Mesendoderm (in vitro differentiated cells): ENCODE data around the gene SLFN14.
"Not testable (repeated sequence)": the region's sequence is repeated elsewhere in the genome, so short reads cannot be mapped to it uniquely, and the experiment has no call there.

Source experiments
- DNase-seq: peaks from one replicate; pipeline ENCODE4 v3.0.0; 2013
- H2AK5ac ChIP-seq: 2 replicates; pipeline ENCODE4 v1.6.1; 2013; ENCODE audit warnings: low read length, inconsistent platforms
- H2BK120ac ChIP-seq: 2 replicates; pipeline ENCODE4 v1.6.1; 2013; ENCODE audit warnings: low read depth, mild to moderate bottlenecking, low read length, moderate library complexity, mixed read lengths
- H2BK15ac ChIP-seq: replicated peaks from 2 replicates; pipeline ENCODE4 v1.6.1; 2013; ENCODE audit warnings: low read depth, mild to moderate bottlenecking, moderate library complexity
- H2BK5ac ChIP-seq: 2 replicates; pipeline ENCODE4 v1.6.1; 2013; ENCODE audit warnings: low read length, inconsistent platforms
- H3K18ac ChIP-seq: 2 replicates; pipeline ENCODE4 v1.6.1; 2013; ENCODE audit warnings: mild to moderate bottlenecking, low read length, mixed read lengths
- H3K23ac ChIP-seq: one replicate; pipeline ENCODE4 v1.6.1; 2013; ENCODE audit warnings: low read length
- H3K27ac ChIP-seq: 2 replicates; pipeline ENCODE4 v1.5.1; 2013; ENCODE audit warnings: low read depth, mild to moderate bottlenecking, inconsistent platforms, low read length, moderate library complexity
- H3K27me3 ChIP-seq: 2 replicates; pipeline ENCODE4 v1.6.1; 2013; ENCODE audit warnings: low read length, control low read depth, mild to moderate bottlenecking, inconsistent platforms; ENCODE audit not compliant: insufficient read depth, poor library complexity
- H3K36me3 ChIP-seq: 2 replicates; pipeline ENCODE4 v1.6.1; 2013; ENCODE audit warnings: low read length, inconsistent platforms; ENCODE audit not compliant: control insufficient read depth, insufficient read depth
- H3K4ac ChIP-seq: one replicate; pipeline ENCODE4 v1.6.1; 2013; ENCODE audit warnings: low read depth, mild to moderate bottlenecking, low read length, moderate library complexity
- H3K4me1 ChIP-seq: 2 replicates; pipeline ENCODE4 v1.6.1; 2013; ENCODE audit warnings: low read depth, low read length, inconsistent platforms; ENCODE audit not compliant: control insufficient read depth
- H3K4me2 ChIP-seq: 2 replicates; pipeline ENCODE4 v1.6.1; 2013; ENCODE audit warnings: low read length
- H3K4me3 ChIP-seq: 2 replicates; pipeline ENCODE4 v1.5.1; 2013; ENCODE audit warnings: mild to moderate bottlenecking, low read length
- H3K56ac ChIP-seq: one replicate; pipeline ENCODE4 v1.6.1; 2013; ENCODE audit warnings: low read length
- H3K79me1 ChIP-seq: 2 replicates; pipeline ENCODE4 v1.6.1; 2013; ENCODE audit warnings: low read length, inconsistent platforms
- H3K79me2 ChIP-seq: 2 replicates; pipeline ENCODE4 v1.6.1; 2013; ENCODE audit warnings: mild to moderate bottlenecking, low read length; ENCODE audit not compliant: control insufficient read depth, insufficient read depth
- H3K9ac ChIP-seq: 2 replicates; pipeline ENCODE4 v1.6.1; 2013; ENCODE audit warnings: low read length, inconsistent platforms
- H4K5ac ChIP-seq: one replicate; pipeline ENCODE4 v1.6.1; 2013; ENCODE audit warnings: low read length
- H4K8ac ChIP-seq: one replicate; pipeline ENCODE4 v1.6.1; 2013; ENCODE audit warnings: low read depth, mild to moderate bottlenecking, control low read depth, low read length, moderate library complexity
- WGBS: extraction: QIAGEN DNeasy Blood & Tissue Kit; methylation state at CpG from one replicate; pipeline ENCODE4 v1.1.7; 2013; ENCODE audit warnings: low lambda C conversion rate, missing lambda C conversion rate; ENCODE audit not compliant: insufficient coverage; ENCODE audit errors: extremely low coverage; 5-methylcytosine and 5-hydroxymethylcytosine counted together

Gene SLFN14

GRCh38 chr17:35529326-35529725 lies 31.3 kb downstream of the SLFN14 start:
- not testable (repeated sequence) for H3K36me3 ChIP-seq, H3K4ac ChIP-seq, H3K9ac ChIP-seq, H3K27ac ChIP-seq, H3K4me2 ChIP-seq, H2BK15ac ChIP-seq, H4K8ac ChIP-seq, H3K18ac ChIP-seq, H3K56ac ChIP-seq, DNase-seq, H3K79me2 ChIP-seq, H3K27me3 ChIP-seq, H4K5ac ChIP-seq, H3K4me1 ChIP-seq, H2BK5ac ChIP-seq, H2AK5ac ChIP-seq, H2BK120ac ChIP-seq, H3K4me3 ChIP-seq, H3K23ac ChIP-seq, H3K79me1 ChIP-seq
- no CpG with 5 or more reads among the region's 1 CpG for WGBS

DNA sequence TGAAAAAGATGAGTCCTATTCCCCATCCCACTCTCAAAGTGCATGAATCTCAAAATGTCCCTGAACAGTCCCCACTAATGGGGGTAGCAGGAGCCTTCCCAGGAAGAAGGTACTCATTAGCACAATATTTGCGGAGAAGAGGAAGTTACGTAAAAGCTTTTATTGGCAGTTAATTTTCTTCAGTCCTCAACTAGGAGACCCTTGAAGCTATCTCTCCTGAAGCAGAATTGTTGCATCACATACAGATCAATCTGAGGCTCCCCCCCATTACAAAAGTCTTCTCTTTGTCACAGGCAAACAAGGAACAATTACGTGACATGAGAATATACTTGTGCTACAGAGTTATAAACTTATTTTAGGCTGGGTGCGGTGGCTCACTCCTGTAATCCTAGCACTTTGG lies 37.3 kb downstream of the SLFN14 start:
- Histone ChIP-seq H3K79me2 (no peaks in the 10 kb centered on the region), H2BK120ac (no peak overlapping the region), H3K23ac (no peak overlapping the region), H3K79me1 (no peaks in the 10 kb centered on the region), H3K9ac (no peak overlapping the region), H4K8ac (no peak overlapping the region), H2BK5ac (no peak overlapping the region), H2BK15ac (no peak overlapping the region), H4K5ac (no peak overlapping the region), H2AK5ac (no peak overlapping the region), H3K4me3 (no peak overlapping the region), H3K4ac (no peak overlapping the region), H3K27ac (no peak overlapping the region), H3K4me2 (no peak overlapping the region), H3K36me3 (no peaks in the 10 kb centered on the region), H3K56ac (no peak overlapping the region), H3K4me1 (no peaks in the 10 kb centered on the region), H3K18ac (no peak overlapping the region), H3K27me3 (peaks cover 2% of the 10 kb centered on the region)
- no peak for DNase-seq
- no CpG with 5 or more reads among the region's 4 CpGs for WGBS

DNA sequence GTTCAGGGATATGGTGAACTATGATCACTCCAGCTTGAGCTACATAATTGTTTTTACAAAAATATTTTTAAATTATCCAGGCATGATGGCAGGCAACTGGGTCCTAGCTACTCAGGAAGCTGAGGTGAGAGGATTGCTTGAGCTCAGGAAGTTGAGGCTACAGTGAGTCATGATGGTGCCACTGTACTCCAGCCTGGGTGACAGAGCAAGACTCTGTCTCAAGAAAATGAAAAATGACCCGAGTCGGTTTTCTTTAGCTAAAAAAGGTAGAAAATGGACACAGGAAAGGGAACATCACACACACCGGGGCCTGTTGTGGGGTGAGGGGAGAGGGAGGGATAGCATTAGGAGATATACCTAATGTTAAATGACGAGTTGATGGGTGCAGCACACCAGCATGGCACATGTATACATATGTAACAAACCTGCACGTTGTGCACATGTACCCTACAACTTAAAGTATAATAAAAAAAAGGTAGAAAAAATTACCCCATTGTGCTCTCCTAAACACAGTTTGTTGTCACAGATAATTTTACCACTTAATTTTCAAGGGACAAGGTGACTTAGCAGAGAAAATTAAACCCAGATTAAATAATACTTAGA lies 38.9 kb downstream of the SLFN14 start:
- H3K27ac ChIP-seq, H3K36me3 ChIP-seq, H2BK5ac ChIP-seq, H2BK15ac ChIP-seq, H3K4ac ChIP-seq, H3K56ac ChIP-seq, H2AK5ac ChIP-seq, H3K79me1 ChIP-seq, H3K79me2 ChIP-seq, H2BK120ac ChIP-seq, H3K4me2 ChIP-seq, H3K4me1 ChIP-seq, H3K9ac ChIP-seq, H4K5ac ChIP-seq, H3K18ac ChIP-seq, DNase-seq, H4K8ac ChIP-seq, H3K4me3 ChIP-seq, H3K27me3 ChIP-seq, H3K23ac ChIP-seq: not testable (repeated sequence)
- no CpG with 5 or more reads among the region's 5 CpGs for WGBS

DNA sequence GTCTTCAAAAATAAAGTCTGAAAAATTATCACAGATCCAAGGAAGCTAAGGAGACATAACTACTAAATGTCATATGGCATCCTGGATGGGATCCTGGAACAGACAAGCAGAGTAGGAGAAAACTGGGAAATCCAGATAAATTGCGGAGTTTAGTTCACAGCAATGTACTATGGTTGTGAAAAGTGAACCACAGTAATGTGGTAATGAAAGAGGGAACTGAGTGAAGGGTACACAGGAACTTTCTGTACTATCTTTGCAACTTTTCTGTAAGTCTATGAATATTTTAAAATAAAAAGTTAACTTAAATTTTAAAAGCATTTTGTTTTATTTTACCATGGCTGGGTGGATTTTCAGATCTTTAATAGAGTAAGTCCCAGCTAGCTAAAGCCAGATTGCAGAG lies 39.5 kb downstream of the SLFN14 start:
- H2BK120ac ChIP-seq: no peak overlapping the region
- H3K27ac ChIP-seq: no peak overlapping the region
- DNase-seq: no peak
- H3K4me2 ChIP-seq: no peak overlapping the region
- H3K23ac ChIP-seq: no peak overlapping the region
- no peak overlapping the region for H3K56ac ChIP-seq
- H2AK5ac ChIP-seq: no peak overlapping the region
- no peaks in the 10 kb centered on the region for H3K4me1 ChIP-seq
- no peak overlapping the region for H4K8ac ChIP-seq
- WGBS: no CpG with 5 or more reads among the region's 1 CpG
- H3K18ac ChIP-seq: no peak overlapping the region
- no peaks in the 10 kb centered on the region for H3K36me3 ChIP-seq
- no peak overlapping the region for H4K5ac ChIP-seq
- H3K79me2 ChIP-seq: no peaks in the 10 kb centered on the region
- H2BK15ac ChIP-seq: no peak overlapping the region
- no peak overlapping the region for H3K4me3 ChIP-seq
- H2BK5ac ChIP-seq: no peak overlapping the region
- H3K4ac ChIP-seq: no peak overlapping the region
- H3K79me1 ChIP-seq: no peaks in the 10 kb centered on the region
- H3K9ac ChIP-seq: no peak overlapping the region
- peaks cover 2% of the 10 kb centered on the region for H3K27me3 ChIP-seq

DNA sequence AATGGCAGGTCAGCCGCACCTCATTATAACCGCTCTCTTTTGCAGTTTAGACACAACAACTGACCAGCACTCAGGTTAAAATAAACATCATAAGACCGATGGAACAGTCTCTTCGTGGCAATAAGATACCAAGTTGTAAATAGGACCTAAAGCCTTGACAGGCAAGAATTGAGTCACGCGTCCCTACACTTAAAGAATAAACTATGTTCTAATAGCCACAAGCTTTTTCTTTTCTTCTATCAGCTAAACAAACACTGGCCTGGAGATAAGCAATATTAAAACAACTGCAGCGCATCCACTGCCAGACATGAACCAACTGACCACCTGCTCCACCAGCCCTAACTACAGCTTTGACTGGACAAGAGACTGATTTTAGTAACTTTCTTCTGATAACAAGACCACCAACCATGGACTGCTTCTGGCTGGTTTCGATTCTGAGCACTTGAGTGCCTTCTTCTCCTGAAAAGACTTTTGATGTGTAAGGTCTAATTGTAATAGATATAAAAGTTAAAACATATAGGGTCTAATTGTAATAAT lies 40.6 kb downstream of the SLFN14 start:
- no peak overlapping the region for H3K56ac ChIP-seq
- H2BK15ac ChIP-seq: no peak overlapping the region
- DNase-seq: no peak
- H4K5ac ChIP-seq: no peak overlapping the region
- H3K23ac ChIP-seq: no peak overlapping the region
- peaks cover 2% of the 10 kb centered on the region for H3K27me3 ChIP-seq
- H3K18ac ChIP-seq: no peak overlapping the region
- no CpG with 5 or more reads among the region's 8 CpGs for WGBS
- no peak overlapping the region for H3K4ac ChIP-seq
- H2AK5ac ChIP-seq: no peak overlapping the region
- H3K27ac ChIP-seq: no peak overlapping the region
- no peak overlapping the region for H2BK120ac ChIP-seq
- H3K9ac ChIP-seq: no peak overlapping the region
- H3K79me2 ChIP-seq: no peaks in the 10 kb centered on the region
- no peak overlapping the region for H3K4me2 ChIP-seq
- H3K36me3 ChIP-seq: no peaks in the 10 kb centered on the region
- no peak overlapping the region for H2BK5ac ChIP-seq
- H3K79me1 ChIP-seq: no peaks in the 10 kb centered on the region
- H4K8ac ChIP-seq: no peak overlapping the region
- no peaks in the 10 kb centered on the region for H3K4me1 ChIP-seq
- no peak overlapping the region for H3K4me3 ChIP-seq

GRCh38 chr17:35519439-35519838 lies 41.2 kb downstream of the SLFN14 start:
- Histone ChIP-seq H3K36me3 (no peaks in the 10 kb centered on the region), H3K4me1 (no peaks in the 10 kb centered on the region), H3K4ac (no peak overlapping the region), H3K4me3 (no peak overlapping the region), H2BK15ac (no peak overlapping the region), H3K4me2 (no peak overlapping the region), H3K79me1 (no peaks in the 10 kb centered on the region), H2AK5ac (no peak overlapping the region), H3K27ac (no peak overlapping the region), H2BK120ac (no peak overlapping the region), H3K9ac (no peak overlapping the region), H4K5ac (no peak overlapping the region), H4K8ac (no peak overlapping the region), H3K56ac (no peak overlapping the region), H3K23ac (no peak overlapping the region), H3K27me3 (peaks cover 2% of the 10 kb centered on the region), H3K18ac (no peak overlapping the region), H2BK5ac (no peak overlapping the region), H3K79me2 (no peaks in the 10 kb centered on the region)
- no CpG with 5 or more reads among the region's 3 CpGs for WGBS
- no peak for DNase-seq
